ENCODE results near the gene ZNF284.
A peak's percentile ranks its signal among the peaks of the same experiment; 100 is the strongest.

GRCh38 chr19:44113138-44113783 is 41.3 kb downstream of the ZNF284 start, which contains the start of gene ZNF225:
- TF ChIP-seq CTCF (IDR thresholded peaks at IDR 0.05), result peak in 1 of 4 experiments; percentile 37
- no peak for TF ChIP-seq POLR2A (IDR thresholded peaks at IDR 0.05)
- TF ChIP-seq POLR2AphosphoS5 (IDR thresholded peaks at IDR 0.05), result peak; percentile 99
